ENCODE results near the gene YAE1. TPM values are rescaled to one million over a fixed set of nuclear protein-coding genes. Genes with fewer than 3 reads are reported as not detected.

Gene YAE1
- total and polyA plus RNA-seq, 2 of the 8 experiments (the other 6 are each of a cell fraction or from before 2014, with no cell fraction given), result 24.1 to 38.0 TPM

DNA sequence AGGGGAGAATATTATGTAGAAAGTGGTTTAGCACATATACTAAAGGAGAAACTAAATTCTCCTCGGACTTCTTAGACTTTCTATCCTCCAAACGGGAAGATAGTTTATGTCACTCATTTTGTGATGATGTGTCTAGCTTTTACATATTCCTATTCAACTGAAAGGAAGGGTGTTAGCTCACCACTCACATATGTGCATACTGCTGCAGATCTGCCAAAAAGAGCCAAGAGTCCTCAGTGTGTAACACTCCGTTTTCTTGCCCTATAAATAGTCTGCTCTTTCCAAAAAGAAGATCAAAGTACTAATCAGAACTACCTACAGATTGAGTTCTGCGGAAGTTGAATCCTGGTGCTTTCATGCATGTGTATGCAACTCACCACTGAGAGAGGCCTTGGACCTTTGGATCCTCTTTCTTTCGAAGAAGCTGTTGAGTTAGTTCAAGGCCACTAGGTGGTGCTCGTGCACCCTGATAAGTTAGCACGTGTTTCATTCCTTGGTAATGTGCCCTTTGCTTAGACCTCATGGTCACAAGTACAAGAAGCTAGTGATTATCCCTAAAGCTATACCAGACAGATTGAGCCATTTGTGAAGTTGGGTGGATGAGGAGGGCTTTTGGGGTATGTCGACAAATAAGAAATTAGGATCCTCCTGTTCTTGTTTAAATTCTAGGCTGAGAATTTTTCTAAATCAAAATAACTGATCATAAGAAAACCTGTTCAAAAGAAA, 14.1 kb downstream of the YAE1 start (continued):
- TF ChIP-seq EGR1 (IDR thresholded peaks at IDR 0.05; ENCODE audit: borderline replicate concordance, low read depth, low read length), result no peak
- TF ChIP-seq, protein P1, sequence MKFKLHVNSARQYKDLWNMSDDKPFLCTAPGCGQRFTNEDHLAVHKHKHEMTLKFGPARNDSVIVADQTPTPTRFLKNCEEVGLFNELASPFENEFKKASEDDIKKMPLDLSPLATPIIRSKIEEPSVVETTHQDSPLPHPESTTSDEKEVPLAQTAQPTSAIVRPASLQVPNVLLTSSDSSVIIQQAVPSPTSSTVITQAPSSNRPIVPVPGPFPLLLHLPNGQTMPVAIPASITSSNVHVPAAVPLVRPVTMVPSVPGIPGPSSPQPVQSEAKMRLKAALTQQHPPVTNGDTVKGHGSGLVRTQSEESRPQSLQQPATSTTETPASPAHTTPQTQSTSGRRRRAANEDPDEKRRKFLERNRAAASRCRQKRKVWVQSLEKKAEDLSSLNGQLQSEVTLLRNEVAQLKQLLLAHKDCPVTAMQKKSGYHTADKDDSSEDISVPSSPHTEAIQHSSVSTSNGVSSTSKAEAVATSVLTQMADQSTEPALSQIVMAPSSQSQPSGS (IDR thresholded peaks at IDR 0.05; ENCODE audit: low read length), result peak; percentile 51; the same call in 1 of the 2 replicates
- TF ChIP-seq, protein P2, sequence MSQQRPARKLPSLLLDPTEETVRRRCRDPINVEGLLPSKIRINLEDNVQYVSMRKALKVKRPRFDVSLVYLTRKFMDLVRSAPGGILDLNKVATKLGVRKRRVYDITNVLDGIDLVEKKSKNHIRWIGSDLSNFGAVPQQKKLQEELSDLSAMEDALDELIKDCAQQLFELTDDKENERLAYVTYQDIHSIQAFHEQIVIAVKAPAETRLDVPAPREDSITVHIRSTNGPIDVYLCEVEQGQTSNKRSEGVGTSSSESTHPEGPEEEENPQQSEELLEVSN (IDR thresholded peaks at IDR 0.05), result 0 out of 2 replicates have a peak, but pooled peaks have one; percentile 26
